HEK293 (cell line): ENCODE measurements around the gene HUNK.

Experiments used
- YY1 ChIP-seq: fragments of 450-650 bp; formaldehyde crosslinking; IDR thresholded peaks from 2 replicates; pipeline ENCODE4 v1.5.1; 2018; ENCODE audit warnings: missing biosample characterization, missing genetic modification characterization
- ZFP37 ChIP-seq: fragments of 450-650 bp; formaldehyde crosslinking; IDR thresholded peaks from 2 replicates; pipeline ENCODE4 v1.5.1; 2016; ENCODE audit warnings: missing biosample characterization, missing genetic modification characterization
- ZNF335 ChIP-seq: fragments of 450-650 bp; formaldehyde crosslinking; conservative IDR thresholded peaks from 2 replicates; pipeline ENCODE4 v1.5.1; 2016; ENCODE audit warnings: missing biosample characterization, missing genetic modification characterization
- TF ChIP-seq, protein P1 (sequence below): fragments of 450-650 bp; formaldehyde crosslinking; IDR thresholded peaks from 2 replicates; pipeline ENCODE4 v1.5.1; 2016; ENCODE audit warnings: missing biosample characterization, missing genetic modification characterization

DNA sequence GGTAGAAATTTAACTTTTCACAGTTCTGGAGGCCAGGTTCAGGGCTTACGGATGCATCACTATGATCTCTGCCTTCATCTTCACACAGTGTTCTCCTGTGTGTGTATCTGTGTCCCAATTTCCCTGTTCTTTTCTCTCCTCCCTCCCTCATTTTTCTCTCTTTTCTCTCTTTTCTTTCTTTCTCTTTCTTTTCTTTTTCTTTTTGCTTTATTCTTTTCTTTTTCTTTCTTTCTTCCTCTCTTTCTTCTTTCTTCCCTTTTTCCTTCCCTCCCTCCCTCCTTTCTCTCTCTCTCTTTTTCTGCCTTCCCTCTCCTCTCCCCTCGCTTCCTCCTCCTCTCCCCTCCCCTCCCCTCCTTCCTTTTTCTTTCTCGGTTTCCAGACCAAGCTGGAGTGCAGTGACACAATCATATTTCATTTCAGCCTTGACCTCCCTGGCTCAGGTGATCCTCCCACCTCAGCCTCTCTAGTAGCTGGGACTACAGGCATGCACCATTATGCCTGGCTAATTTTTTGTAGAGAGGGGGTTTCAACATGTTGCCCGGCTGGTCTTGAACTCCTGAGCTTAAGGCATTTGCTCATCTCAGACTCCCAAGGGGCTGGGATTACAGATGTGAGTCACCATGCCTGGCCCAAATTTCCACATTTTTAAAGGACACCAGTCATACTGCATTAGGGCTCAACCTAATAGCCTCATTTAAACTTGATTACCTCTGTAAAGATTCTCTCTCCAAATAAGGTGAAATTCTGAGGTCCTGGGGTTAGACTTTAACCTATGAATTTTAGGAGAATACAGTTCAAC, 115.9 kb downstream of the HUNK start:
- TF ChIP-seq ZNF335 (tag by site-specific recombination) = no peak
- TF ChIP-seq, protein P1, sequence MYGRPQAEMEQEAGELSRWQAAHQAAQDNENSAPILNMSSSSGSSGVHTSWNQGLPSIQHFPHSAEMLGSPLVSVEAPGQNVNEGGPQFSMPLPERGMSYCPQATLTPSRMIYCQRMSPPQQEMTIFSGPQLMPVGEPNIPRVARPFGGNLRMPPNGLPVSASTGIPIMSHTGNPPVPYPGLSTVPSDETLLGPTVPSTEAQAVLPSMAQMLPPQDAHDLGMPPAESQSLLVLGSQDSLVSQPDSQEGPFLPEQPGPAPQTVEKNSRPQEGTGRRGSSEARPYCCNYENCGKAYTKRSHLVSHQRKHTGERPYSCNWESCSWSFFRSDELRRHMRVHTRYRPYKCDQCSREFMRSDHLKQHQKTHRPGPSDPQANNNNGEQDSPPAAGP = no peak
- TF ChIP-seq YY1 (tag by site-specific recombination) = no peak
- no peak for TF ChIP-seq ZFP37
